Lung (tissue), 12 donors: ENCODE data around the gene LPAR3. TPM values are rescaled to one million over a fixed set of nuclear protein-coding genes. Genes with fewer than 3 reads are reported as not detected.

Experiments used
- ATAC-seq: fragments of 200-7000 bp; cut with Tn5 transposase; one replicate; pipeline ENCODE4 v1.9.1; 2020; ENCODE audit warnings: moderate number of reproducible peaks; ENCODE audit not compliant: insufficient read depth, low FRiP score
- DNase-seq, 3 donors: peaks; one replicate each; pipeline ENCODE4 v3.0.0-alpha.2; 2013 to 2017
- H3K27ac ChIP-seq, 2 donors: one replicate each; pipeline ENCODE4 v1.5.1; 2013; ENCODE audit warnings: mild to moderate bottlenecking in 2 of 2, moderate library complexity in 2 of 2, control low read depth in 1 of 2, inconsistent platforms in 1 of 2, low read depth in 1 of 2, low read length in 1 of 2
- H3K27me3 ChIP-seq, 3 donors: one replicate each; pipeline ENCODE4 v1.5.1; 2013; ENCODE audit warnings: low read length in 2 of 3; ENCODE audit not compliant: control insufficient read depth in 3 of 3, insufficient read depth in 3 of 3
- H3K36me3 ChIP-seq, 4 donors: one replicate each; pipeline ENCODE4 v1.5.1; 2013; ENCODE audit warnings: low read length in 4 of 4, mild to moderate bottlenecking in 1 of 4, moderate library complexity in 1 of 4; ENCODE audit not compliant: control insufficient read depth in 4 of 4, insufficient read depth in 4 of 4
- H3K4me1 ChIP-seq, 5 donors: one replicate each; pipeline ENCODE4 v1.5.1; 2013; ENCODE audit warnings: low read length in 5 of 5, mild to moderate bottlenecking in 2 of 5, moderate library complexity in 1 of 5; ENCODE audit not compliant: control insufficient read depth in 5 of 5, insufficient read depth in 5 of 5
- H3K4me3 ChIP-seq: one replicate; pipeline ENCODE4 v1.5.1; 2013; ENCODE audit warnings: mild to moderate bottlenecking, control low read depth, moderate library complexity
- H3K9ac ChIP-seq, 2 donors: one replicate each; pipeline ENCODE4 v1.5.1; 2013; ENCODE audit warnings: low read length in 2 of 2, control low read depth in 1 of 2; ENCODE audit not compliant: insufficient read depth in 1 of 2
- H3K9me3 ChIP-seq, 4 donors: one replicate each; pipeline ENCODE4 v1.5.1; 2013; ENCODE audit warnings: low read length in 3 of 4, mild to moderate bottlenecking in 1 of 4, moderate library complexity in 1 of 4; ENCODE audit not compliant: control insufficient read depth in 4 of 4, insufficient read depth in 3 of 4
- WGBS, 2 donors: extraction: QIAGEN DNeasy Blood & Tissue Kit; methylation state at CpG; one replicate each; pipeline ENCODE4 v1.1.7; 2013; 5-methylcytosine and 5-hydroxymethylcytosine counted together
- polyA plus RNA-seq, 2 donors: library from polyadenylated mRNA; stranded (reverse); fragments of 200-250 nt; gene quantifications; one replicate each; pipeline ENCODE4 v1.2.1, GENCODE V29; 2013
- total RNA-seq, 2 donors: library from RNA; depleted of rRNA in 1 of 2; stranded (reverse); fragments of >200 nt in 1 of 2; gene quantifications; one replicate each; pipeline ENCODE4 v1.2.1, GENCODE V29; 2014 to 2021
- TF ChIP-seq, protein P1 (sequence below): IDR thresholded peaks from 2 replicates; pipeline ENCODE4 v1.5.1; 2012; ENCODE audit warnings: mild to moderate bottlenecking; ENCODE audit errors: control extremely low read depth, extremely low read depth
- donor health status: control.
- donor health status: control.
- donor health status: Bipolar disorder and iron deficiency.
- donor health status: healthy.
- donor health status: DM: yes; HTN: yes; CAD: no.

Gene LPAR3
- total and polyA plus RNA-seq, 4 donors, result 0.98 to 8.3 (median 5.3) TPM

DNA sequence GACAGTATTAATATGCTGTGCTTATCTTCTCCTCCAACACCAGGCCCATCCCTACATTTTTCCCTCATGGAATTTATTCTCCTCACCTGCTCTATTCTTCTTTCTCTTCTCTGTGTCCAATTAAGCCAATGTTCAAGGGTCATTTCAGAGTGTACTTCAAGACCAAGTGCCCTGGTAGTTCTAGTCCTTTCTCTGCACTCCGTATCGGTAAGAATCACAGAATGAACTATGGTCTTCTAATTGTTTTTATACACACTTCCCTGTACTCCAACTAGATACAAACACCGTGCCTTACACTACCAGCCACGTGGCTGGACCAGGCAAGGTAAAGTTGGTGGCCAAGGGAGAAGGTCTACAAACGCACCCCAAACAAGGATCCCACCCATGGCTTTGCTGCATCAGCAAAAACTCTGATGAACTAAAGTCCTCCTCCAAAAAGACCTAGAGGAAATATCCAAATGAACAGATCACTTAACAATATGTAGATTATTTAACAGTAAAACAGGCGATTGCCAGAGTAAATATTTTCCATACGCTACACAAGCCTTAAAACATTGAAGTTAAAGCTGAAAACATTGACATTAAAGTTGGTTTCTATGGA is 40.1 kb upstream of the LPAR3 start:
- no peak overlapping the region for H3K27ac ChIP-seq
- ATAC-seq (no peak), DNase-seq (no peak)
- WGBS, 2 donors, result 71 to 94% methylated on average over 7 of the region's 7 CpGs
- H3K4me1 ChIP-seq, result peaks cover 0 to 8% (median 0%) of the 10 kb centered on the region in 5 donors
- no peaks in the 10 kb centered on the region for H3K36me3 ChIP-seq
- no peak overlapping the region for H3K9ac ChIP-seq
- H3K4me3 ChIP-seq, result no peak overlapping the region
- TF ChIP-seq, protein P1, sequence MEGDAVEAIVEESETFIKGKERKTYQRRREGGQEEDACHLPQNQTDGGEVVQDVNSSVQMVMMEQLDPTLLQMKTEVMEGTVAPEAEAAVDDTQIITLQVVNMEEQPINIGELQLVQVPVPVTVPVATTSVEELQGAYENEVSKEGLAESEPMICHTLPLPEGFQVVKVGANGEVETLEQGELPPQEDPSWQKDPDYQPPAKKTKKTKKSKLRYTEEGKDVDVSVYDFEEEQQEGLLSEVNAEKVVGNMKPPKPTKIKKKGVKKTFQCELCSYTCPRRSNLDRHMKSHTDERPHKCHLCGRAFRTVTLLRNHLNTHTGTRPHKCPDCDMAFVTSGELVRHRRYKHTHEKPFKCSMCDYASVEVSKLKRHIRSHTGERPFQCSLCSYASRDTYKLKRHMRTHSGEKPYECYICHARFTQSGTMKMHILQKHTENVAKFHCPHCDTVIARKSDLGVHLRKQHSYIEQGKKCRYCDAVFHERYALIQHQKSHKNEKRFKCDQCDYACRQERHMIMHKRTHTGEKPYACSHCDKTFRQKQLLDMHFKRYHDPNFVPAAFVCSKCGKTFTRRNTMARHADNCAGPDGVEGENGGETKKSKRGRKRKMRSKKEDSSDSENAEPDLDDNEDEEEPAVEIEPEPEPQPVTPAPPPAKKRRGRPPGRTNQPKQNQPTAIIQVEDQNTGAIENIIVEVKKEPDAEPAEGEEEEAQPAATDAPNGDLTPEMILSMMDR, result no peak
- no peaks in the 10 kb centered on the region for H3K27me3 ChIP-seq
- H3K9me3 ChIP-seq, result no peaks in the 10 kb centered on the region

- H3K4me3 ChIP-seq, result no peak overlapping the region
- ATAC-seq (no peak), DNase-seq (no peak)
- TF ChIP-seq, protein P1, result no peak
- no peaks in the 10 kb centered on the region for H3K36me3 ChIP-seq
- H3K4me1 ChIP-seq, result peaks cover 0 to 8% (median 0%) of the 10 kb centered on the region in 5 donors
- WGBS, 2 donors, result 89 to 91% methylated on average over 2 of the region's 2 CpGs
- H3K27me3 ChIP-seq, result no peaks in the 10 kb centered on the region
- no peak overlapping the region for H3K27ac ChIP-seq
- H3K9ac ChIP-seq, result no peak overlapping the region
- H3K9me3 ChIP-seq, result no peaks in the 10 kb centered on the region
These were observed 37.8 kb upstream of the LPAR3 start for GRCh38 chr1:84930831-84931230.

GRCh38 chr1:84930329-84930728 is 37.3 kb upstream of the LPAR3 start:
- H3K27me3 ChIP-seq, result no peaks in the 10 kb centered on the region
- no peaks in the 10 kb centered on the region for H3K36me3 ChIP-seq
- H3K9me3 ChIP-seq, result no peaks in the 10 kb centered on the region
- no peak overlapping the region for H3K27ac ChIP-seq
- H3K4me1 ChIP-seq, result peaks cover 0 to 8% (median 0%) of the 10 kb centered on the region in 5 donors
- 86 to 88% methylated on average over 4 of the region's 4 CpGs for WGBS, 2 donors
- DNase-seq (no peak), ATAC-seq (no peak)
- no peak overlapping the region for H3K9ac ChIP-seq
- no peak overlapping the region for H3K4me3 ChIP-seq
- TF ChIP-seq, protein P1, result no peak

- Histone ChIP-seq H3K27ac (no peak overlapping the region), H3K27me3 (no peaks in the 10 kb centered on the region), H3K4me1 (peaks cover 0 to 4% (median 0%) of the 10 kb centered on the region in 5 donors), H3K9me3 (no peaks in the 10 kb centered on the region), H3K4me3 (no peak overlapping the region), H3K36me3 (no peaks in the 10 kb centered on the region), H3K9ac (no peak overlapping the region)
- WGBS, 2 donors, result 40 to 67% methylated on average over 1 of the region's 1 CpG
- TF ChIP-seq, protein P1, result no peak
- DNase-seq (no peak), ATAC-seq (no peak)
These were observed 36.6 kb upstream of the LPAR3 start for GRCh38 chr1:84929581-84929980.
